Heart left ventricle (tissue), 13 donors: ENCODE results near the gene RPTOR.

Source experiments
- POLR2A ChIP-seq, 2 donors: fragments of 450-650 bp; IDR thresholded peaks; one replicate each; pipeline ENCODE4 v1.6.1; 2017; ENCODE audit warnings: antibody characterized with exemption in 2 of 2, mild to moderate bottlenecking in 2 of 2, moderate library complexity in 2 of 2
- TF ChIP-seq, protein P1 (sequence below), 12 donors: fragments of 200-600 bp; sonication (generic) in 4 of 12; IDR thresholded peaks; one replicate each; pipeline versions ENCODE4 v1.5.0 to v1.8.0; 2018 to 2022; ENCODE audit warnings: antibody characterized with exemption in 12 of 12, mild to moderate bottlenecking in 5 of 12
- donor health status: ischemic (EF 13 %, LVEDD 7.1; RV severe dilation, severe dysfunction).
- donor health status: DM: no; HTN: yes; CAD: no.
- donor health status: DM: no; HTN: no; CAD: no.
- donor health status: ischemic (EF 25% LVEDD 6.9; RV normal size, moderate dysfunction).
- donor health status: ischemic (EF 25% LVEDD 5.7; RV mildly dilated, moderate dysfunction).
- donor health status: ischemic (EF 35%, LVEDD 5.7; RV mildly dilated, moderate dysfunction).
- donor health status: nonischemic (EF 11% LVEDD 7.7; RV severe dilation, severe dysfunction).
- donor health status: DM: yes; HTN: yes; CAD: no.
- donor health status: PGD.
- donor health status: ischemic (EF 29% LVEDD 5.4; RV normal size, mild dysfunction).
- donor health status: nonischemic (EF 23%, LVEDD 6.1; RV moderate dilation, normal function).

DNA sequence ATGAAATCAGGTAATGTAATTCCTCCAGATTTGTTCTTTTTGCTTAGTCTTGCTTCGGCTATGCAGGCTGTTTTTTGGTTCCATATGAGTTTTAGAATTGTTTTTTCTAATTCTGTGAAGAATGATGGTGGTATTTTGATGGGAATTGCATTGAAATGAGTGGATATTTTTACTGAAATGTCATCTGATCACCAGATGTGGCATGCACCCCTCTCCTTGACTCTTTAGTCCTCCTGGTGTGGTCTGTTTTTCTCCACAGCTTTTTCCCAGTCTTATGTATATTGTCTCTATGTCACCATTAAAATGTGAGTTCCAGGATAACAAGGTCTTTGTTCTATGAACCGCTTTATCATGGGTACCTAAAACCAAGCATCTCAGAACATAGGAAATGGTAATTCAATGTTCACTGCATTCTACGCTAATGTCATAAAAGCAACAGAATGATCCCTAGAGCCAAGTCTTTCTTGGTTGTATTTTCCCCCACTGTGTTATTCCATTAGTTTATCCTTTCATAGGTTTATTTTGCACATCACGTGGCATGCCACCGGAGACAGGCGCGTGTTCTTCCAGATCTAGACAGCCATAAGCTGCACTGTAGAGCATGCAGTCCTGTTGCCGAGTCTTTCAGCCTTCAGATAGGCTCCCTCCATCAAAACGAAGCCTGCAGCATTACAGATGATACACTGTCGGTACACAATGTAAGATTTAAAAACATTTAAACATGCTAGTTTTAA lies 172.5 kb downstream of the RPTOR start:
- TF ChIP-seq, protein P1, sequence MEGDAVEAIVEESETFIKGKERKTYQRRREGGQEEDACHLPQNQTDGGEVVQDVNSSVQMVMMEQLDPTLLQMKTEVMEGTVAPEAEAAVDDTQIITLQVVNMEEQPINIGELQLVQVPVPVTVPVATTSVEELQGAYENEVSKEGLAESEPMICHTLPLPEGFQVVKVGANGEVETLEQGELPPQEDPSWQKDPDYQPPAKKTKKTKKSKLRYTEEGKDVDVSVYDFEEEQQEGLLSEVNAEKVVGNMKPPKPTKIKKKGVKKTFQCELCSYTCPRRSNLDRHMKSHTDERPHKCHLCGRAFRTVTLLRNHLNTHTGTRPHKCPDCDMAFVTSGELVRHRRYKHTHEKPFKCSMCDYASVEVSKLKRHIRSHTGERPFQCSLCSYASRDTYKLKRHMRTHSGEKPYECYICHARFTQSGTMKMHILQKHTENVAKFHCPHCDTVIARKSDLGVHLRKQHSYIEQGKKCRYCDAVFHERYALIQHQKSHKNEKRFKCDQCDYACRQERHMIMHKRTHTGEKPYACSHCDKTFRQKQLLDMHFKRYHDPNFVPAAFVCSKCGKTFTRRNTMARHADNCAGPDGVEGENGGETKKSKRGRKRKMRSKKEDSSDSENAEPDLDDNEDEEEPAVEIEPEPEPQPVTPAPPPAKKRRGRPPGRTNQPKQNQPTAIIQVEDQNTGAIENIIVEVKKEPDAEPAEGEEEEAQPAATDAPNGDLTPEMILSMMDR (IDR thresholded peaks at IDR 0.05) = no peak
- TF ChIP-seq POLR2A (IDR thresholded peaks at IDR 0.05) = no peak
